ENCODE measurements around the gene NEDD4L.

The NEDD4L gene

DNA sequence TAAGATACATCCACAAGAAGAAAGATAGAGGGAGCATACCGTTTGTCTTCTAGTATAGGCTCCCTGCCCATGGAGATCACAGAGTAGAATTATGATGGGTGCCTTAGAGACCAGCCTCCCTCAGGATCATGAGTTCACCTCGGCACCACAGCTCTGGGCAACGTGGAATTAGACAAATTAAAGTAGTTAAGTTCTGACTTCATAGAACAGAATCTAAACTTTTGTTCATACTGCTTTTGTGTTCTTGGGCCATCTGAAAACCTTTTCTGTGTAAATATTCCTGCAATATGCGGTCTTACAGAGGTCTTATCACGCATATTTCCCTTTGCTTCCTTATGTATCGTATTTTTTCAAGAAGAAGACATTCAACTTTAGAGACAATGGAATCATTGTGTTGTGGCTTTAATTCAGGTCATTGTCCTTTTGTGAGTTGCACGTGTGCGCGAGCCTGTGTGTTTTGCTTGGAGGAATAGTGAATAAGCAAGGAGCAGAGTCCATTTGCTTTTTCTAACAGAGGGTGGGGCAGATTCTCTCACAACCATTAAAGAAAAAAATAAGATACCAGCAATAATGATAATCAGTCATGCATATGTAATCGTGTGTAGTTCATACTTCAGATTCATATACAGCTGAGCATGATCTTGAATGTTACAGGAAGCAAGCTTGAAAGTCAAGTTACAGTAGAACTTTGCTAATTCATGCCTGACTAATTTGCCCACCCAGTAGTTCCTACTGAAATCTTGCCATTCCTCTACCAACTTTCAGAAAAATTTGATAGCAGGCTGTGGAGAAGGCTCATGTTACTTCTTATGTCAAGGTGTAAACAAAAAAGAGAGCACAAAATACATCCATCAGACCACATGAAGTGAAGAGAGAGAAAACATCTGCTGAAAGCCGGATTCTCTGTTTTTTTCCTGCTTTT lies 243.6 kb downstream of the NEDD4L start:
- DNase-seq (ENCODE audit: low read depth, low spot score) = no peak

DNA sequence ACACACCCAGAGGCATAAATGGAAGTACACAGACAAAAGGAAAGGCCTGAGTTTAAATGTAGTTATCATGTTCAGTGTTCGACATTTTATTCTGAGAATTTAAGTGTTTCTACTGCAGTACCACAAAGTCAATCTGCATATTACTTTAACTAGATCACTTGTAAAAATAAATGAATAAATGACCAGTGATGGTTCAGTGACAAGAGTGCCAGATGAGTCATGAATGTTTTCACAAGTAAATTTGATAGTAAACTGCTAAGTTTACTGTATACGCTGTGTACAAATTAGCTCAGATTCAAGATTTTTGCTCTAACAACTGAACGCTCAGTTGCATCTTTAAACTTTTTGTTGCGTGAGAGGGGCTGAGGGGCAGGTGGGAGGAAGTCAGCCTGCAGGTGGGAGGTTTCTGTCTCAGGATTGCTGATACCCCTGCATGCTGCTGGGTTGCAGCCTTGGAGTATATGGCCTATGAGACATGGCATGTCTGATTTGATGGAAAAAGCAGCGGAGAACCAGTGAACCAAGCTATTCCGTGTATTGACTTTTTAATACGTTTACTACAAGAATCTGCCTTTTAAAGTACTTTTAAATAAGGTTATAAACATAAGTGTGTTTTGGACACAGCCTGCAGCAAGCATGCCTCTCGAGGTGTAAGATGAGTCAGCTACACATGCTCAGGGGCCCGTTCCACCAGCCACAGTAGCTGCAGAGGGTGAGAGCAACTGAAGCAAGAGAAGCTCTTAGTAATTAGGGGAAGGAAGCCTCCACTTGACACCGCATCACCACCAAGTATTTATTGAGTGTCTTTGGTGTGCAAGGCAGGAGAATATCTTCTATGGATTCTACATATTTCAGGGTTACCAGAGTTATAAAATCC lies 245.1 kb downstream of the NEDD4L start:
- no peak for DNase-seq (ENCODE audit: low read depth, low spot score)

DNA sequence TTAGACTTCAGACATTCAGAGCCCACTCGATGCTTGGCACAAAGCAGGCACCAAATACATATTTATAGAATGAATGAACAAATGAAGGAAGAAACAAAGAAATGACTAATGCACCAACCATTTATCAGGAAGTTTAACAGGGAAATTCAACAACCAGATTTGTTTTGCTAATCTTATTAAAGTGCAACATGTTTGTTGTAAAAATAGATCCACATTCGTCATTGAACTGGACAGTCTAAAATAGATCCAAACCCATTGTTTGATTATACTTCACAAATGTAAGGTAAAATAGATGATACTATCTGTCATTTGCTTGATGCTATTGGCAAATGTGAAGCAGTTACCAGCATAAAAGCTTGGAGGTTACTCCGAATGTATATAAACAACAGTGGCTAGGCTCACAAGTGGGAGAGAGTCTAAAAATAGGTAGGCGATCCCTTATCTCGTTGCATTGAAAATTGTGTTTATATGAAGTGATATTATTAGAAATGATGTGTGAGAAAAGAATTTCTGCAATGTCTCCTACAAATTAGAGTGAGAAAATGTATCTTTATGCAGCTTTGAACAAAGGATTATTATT lies 246.2 kb downstream of the NEDD4L start:
- DNase-seq (ENCODE audit: low read depth, low spot score) = no peak

DNA sequence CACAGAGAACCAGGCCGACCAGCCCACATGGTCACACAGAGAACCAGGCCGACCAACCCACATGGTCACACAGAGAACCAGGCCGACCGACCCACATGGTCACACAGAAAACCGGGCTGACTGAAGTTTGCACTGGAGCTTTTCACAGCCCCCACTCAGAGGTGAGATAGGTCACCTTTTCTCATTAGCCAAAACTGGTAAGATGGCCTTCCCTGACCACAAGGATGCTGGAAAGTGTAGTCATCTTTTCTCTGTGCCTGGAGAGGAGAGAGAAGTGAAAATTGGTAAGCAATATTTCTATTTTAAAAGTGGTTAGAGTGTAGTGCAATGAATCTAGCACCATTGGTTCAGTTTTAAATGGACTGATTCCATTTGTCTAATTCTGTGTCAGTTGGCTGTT lies 247.1 kb downstream of the NEDD4L start:
- DNase-seq (ENCODE audit: low read depth, low spot score) = no peak

DNA sequence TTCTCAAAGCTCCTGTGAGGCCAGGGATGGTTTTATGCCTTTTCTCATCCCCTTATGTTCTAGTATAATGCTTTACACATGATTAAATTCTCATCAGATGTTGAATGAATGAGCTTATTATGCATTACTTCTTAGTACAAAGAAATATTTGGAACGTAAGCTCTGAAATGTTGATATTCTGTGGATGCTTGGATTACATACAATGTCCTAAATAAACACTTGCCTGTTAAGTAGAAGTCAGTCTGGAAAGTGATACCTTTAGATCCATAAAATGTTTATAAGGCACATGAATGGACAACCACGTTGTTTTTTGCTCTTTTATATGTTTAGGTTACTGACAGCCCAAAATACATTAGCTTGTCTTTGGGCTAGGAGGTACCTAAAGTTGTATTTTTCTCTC lies 248.6 kb downstream of the NEDD4L start:
- DNase-seq (ENCODE audit: low read depth, low spot score) = no peak

DNA sequence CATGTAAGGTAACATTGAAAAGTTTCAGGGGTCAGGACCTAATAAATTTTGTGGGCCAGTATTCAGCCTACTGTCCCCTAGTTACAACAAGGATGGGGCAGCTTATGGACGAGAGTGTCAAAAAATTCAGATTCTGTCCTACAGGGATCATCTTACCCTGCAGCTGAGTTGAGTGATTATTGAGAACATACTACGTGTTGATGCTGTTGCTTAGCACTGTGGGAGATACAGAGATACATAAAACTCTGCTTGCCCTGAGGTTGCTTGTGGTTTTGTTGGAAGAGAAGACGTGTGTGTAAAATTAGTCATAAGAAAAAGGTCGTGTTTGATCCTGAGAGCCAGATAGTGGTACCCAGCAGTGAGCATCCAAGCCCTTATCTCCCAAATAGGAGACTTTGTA lies 253.2 kb downstream of the NEDD4L start:
- no peak for DNase-seq (ENCODE audit: low read depth, low spot score)

DNA sequence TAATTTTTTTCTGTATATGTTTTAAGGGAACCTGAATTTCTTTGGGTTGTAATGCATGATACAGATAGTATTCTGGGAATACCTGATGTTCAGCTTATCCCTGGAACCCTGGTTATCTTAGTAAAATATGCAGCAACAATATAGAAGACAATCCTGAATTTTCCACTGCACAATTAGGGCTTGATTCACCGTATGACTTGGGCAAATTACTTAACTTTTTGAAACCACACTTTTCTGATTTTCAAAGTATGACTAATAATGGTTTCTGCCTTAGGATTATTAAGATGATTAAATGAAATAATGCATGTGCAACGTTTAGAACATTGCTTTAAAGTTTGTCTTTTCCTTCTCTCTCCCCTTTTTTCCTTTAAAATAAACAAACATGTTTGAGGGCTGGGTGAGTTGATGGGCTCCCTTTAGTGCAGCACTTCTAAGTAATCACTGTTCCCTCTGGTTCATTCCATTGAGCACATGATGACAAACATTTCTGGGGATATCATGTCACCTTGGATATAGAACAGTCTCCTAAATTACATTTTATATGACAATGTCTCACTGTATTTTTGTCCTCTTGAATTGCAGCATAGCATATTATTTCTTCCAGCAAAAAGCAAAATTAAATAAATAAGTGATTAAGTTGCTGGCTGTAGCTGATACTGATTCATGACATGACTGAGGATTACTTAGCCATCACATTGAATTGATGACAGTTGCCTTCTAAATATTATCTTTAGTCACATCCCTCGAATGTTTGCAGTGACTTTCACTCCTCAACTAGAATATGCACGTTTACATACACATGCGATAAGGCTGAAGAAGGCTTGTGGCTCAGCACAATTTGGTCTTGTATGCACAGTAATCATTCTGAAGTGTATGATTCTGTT lies 254.5 kb downstream of the NEDD4L start:
- DNase-seq (ENCODE audit: low read depth, low spot score) = no peak

DNA sequence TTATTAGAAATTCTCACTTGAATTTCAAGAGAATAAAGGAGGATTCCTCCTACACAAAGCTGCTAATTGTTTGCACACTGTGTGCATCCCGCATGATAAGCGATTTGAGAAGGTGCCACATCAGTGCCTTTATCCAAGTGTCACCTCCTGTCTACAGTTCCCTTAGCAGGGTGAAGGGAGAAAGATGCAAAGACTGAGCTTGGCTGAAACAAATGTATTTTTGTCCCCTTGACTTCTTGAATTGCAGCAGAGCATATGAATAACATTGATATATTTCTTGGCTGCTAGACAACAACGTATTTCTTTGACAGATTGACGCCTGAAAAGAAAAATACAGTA lies 255.1 kb downstream of the NEDD4L start:
- DNase-seq (ENCODE audit: low read depth, low spot score) = no peak

DNA sequence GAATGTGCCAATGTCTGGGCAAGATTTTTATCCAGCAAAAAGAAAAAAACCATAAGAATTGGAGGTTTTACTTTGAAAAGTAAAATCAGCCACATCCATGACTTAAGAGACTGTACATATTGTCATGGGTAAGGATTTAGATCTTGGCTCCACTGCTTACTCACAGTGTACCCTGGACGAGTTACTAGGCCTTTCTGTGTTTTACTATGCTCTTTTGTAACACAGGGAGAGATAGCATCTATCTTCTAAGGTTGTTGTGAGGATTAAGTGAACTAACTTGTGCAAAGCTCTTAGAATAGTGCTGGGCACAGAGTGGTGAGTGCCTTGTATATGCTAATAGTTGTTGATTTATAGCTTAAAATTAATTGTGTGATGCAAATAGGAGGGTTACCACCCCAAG lies 255.9 kb downstream of the NEDD4L start:
- DNase-seq (ENCODE audit: low read depth, low spot score) = no peak

DNA sequence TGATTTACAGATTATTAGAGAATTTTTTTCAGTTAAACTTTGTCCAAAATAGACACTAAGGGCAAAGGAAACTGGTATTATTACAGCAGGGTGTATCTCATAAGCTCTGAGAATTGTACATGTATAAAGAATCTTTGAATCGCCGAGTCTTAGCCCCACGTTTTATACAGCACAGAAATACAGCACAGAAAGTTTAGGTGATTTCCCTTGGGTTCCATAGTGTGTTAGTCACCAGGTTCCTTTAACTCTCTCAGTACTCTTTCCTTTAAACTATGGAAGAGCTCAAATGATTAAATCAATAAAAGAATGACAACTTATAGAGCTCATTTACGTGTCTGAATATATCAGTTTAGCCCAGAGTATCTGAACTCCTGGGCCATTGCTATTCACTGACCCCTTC lies 256.8 kb downstream of the NEDD4L start:
- no peak for DNase-seq (ENCODE audit: low read depth, low spot score)

DNA sequence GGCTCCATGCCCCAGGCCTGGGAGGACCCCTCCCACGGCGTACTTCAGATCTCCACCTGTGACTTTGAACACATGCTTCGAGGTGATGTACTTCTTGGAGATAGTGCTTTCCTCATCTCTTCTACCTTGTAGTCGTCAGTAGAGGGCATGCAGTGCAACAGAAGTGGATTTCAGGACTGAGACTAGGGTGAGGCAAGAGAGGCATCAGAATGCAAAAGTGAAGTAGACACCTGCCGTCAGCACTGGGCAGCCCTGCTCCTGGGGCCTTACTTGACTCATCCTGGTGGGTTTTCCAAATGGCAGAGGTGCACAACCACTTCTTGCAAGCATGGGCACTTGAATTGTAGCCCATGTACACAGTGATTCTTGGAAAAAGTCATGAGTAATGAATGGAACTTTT lies 258.8 kb downstream of the NEDD4L start:
- no peak for DNase-seq (ENCODE audit: low read depth, low spot score)

DNA sequence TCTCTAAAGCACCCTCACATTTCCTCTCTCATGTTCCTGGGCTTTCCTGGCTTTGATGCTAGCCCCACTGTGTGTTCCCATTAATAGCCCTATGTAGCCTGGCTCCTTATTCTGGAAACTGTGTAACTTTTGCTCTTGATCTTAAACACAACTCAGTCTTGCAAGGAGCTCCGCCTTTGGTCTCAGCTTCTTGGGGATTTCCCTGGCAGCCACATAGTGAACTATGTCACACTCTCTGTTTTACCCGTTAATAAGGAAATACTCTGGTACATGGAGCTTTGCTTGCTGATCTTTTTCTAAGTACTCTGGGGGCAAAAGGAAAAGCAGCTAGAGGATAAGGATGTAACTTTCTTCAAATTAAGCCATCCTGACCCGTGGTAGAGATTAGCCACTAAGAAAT lies 259.3 kb downstream of the NEDD4L start:
- DNase-seq (ENCODE audit: low read depth, low spot score) = no peak

DNA sequence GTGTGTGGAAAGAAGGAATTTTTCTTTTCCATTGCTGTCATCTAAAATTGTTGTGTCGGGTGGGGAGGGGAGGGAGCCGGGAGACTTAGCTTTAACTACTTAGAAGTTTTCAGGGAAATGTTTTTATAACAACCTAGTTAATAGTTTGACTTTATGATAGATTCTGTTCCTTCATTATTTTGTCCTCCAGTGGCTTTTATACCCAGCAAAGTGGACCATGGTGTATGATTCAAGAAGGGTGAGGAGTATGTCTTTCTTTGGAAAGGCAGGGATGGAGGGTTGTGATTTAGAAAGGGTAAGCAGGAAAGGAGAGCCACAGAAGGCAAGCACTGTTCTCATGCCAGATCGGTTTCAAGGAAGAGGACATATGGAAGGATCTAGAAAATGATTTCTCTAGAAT lies 261.8 kb downstream of the NEDD4L start:
- DNase-seq (ENCODE audit: low read depth, low spot score) = no peak

DNA sequence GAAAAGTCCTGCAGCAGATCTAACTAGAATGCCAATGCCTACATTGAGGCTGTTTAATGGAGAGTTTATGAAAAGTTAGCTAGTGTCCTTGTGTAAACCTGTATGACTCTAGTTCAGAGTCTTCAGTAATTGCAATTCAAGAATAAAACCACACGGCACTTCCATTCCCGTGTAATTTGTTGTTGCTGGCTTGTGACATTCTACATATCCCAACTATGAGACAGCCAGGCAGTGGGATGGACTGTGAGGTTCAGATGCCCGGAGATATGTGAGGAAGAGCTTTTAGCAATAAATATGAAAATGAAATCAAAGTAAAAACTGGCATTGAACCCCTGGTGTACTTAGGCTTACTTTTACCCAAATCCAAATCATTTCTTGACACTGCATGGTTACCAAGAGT lies 263.4 kb downstream of the NEDD4L start:
- no peak for DNase-seq (ENCODE audit: low read depth, low spot score)

DNA sequence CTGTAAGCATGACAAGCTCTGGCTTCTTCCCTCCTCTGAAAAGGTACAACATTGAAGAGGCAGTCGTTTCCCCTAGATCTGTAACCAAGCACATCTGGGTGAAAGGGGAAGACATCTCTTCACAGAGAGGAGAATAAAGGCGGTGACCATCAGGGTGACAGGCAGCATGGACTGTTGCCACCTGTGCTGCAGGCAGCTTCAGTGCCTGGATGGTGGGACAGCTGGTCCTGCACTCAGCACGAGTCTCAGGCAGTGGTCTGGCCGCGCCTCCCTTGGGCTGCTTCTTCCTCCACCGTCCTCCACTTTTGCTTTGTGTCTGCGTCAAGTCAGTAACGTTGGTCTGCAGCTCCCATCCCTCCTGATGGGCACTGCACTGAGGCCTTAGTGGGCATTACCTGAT lies 264.4 kb downstream of the NEDD4L start:
- no peak for DNase-seq (ENCODE audit: low read depth, low spot score)

DNA sequence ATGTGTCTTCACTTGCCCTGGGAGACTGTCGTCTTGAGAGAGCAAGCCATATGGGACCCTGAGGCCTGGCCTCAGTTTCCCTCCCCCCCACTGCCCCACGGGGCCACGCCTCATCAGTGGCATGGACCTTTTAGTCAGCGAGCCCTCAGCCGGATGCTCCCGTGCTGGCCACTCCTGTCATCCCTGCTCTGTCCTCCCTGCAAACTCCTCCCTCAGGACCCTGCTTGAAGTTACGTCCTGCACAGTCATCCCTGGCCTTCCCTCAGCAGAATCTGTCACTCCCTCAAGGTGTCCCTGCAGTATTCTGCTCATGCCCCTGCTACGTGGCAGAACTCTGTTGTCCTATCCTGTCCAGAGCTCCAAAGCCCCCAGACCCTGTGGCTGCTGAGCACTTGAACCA lies 265.1 kb downstream of the NEDD4L start:
- DNase-seq (ENCODE audit: low read depth, low spot score) = no peak

DNA sequence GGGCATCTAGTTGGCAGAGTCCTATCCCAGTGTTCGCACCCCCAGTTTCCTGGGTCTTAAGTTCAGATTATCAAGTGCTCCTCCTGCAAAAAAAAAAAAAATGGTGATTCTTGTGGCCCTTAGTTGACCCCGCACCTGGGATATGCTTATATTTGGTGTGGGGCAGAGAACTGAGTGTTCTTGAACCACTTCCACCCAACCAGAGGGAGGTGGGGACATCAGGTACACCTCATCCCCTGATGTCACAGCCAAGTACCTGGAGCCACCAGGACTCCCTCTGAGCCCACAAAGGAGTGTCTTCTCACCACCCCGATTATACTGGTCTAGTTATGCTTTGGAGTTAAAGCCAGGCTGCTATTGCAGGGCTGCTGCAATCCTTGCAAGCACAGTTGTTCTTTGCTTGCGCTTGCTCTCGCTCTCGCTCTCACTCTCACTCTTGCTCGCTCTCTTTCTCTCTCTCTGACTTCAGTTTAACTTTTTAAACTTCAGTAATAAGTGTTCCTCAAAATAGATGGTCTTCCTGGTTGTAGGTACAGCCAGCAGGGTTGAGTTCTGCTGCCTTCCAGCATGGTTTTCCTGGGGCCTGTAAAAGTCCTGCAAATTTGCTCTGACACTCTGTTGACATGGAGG lies 265.7 kb downstream of the NEDD4L start:
- DNase-seq (ENCODE audit: low read depth, low spot score) = no peak

DNA sequence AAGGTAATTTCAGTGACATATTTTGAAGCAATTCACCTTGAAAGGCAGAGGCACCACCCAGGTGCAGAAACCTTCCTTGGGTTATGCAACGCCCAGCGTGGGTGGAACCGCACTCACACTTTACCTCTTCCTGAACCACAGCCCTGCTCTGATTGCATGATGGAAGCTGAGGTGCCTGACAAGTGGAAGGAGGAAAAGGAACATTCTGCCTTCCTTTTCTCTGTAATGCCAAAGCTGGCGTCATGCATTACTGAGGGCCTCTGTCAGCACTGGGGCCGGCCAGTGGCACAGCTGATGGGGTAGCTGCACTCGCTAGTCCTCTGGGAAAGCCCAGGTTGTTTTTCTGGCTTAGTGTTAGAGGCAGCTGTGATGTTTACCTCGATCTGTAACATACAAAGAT lies 266.5 kb downstream of the NEDD4L start:
- DNase-seq (ENCODE audit: low read depth, low spot score) = no peak

DNA sequence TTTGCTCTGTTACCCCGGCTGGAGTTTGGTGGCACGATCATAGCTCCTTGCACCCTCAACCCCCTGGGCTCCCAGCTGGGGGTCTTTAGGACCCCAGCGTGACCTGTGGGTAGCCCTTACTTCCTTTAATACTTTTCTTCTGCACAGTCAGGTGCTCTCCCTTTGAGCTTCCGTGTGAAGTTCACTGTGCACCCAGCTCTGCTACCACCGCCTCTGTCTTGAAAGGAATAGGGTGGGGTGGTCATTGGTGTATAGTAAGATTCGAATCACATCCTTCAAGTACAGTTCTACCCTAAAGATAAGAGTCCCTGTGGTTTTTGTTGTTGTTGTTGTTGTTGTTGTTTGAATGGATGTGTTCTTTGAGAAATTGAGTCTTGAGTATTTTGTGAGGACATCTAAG lies 267.4 kb downstream of the NEDD4L start:
- DNase-seq (ENCODE audit: low read depth, low spot score) = no peak

DNA sequence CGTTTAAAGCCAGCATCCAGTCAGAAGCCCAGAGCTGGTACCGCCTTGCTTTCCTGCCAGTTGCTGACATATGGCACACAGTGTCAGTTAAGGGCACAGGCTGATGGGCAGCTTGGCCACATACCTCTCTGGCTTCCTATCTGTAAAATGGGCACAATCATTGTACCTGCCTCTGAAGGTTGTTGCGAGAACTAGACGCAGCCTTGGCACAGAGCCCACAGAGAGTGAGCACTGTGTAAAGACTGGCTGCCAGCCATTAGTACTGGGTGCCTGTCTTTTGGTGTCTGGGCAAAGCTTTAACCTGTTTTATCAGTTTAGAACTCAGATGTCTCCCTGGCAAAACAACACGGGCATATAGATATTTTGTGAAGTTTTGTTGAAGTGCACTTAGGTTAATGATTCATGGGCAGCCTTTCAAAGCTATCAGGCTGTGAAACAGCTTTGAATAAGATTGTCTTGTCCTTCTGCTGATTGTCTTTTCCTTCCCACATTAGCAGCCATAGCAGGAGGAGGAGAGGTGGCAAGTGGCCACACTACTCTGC lies 269.5 kb downstream of the NEDD4L start:
- no peak for DNase-seq (ENCODE audit: low read depth, low spot score)

DNA sequence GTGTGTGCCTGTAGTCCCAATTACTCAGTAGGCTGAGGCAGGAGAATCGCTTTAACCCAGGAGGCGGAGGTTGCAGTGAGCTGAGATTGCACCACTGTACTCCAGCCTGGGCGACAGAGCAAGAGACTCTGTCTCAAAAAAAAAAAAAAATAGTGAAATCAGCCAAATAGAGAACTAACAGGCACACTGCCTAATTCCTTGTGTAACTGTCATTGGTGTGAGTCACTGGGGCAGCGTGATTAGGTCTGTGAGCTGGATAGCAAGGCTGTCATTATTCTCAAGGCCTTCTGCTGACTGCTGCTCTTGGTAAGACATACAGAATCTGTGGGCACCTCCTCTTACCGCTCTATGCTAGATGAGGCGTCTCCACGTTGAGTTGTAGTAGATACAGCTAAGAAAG lies 270.3 kb downstream of the NEDD4L start:
- no peak for DNase-seq (ENCODE audit: low read depth, low spot score)

Data from smooth muscle cell of the brain vasculature (primary cell).